A172 (cell line): ENCODE measurements around the gene TBC1D5. TPM values are rescaled to one million over a fixed set of nuclear protein-coding genes. Genes with fewer than 3 reads are reported as not detected.
"Not testable (repeated sequence)": the region's sequence is repeated elsewhere in the genome, so short reads cannot be mapped to it uniquely, and the experiment has no call there.

Experiments used
- DNase-seq: peaks from one replicate; pipeline ENCODE4 v3.0.0-alpha.2; 2015; ENCODE audit warnings: low spot score
- total RNA-seq: library from RNA; depleted of rRNA; stranded (reverse); fragments of >200 nt; shearing (Covaris generic); gene quantifications from 2 replicates; pipeline ENCODE4 v1.2.3, GENCODE V29; 2014

TBC1D5 gene
- total RNA-seq, 1 experiment from 2014 or later: 115 TPM

GRCh38 chr3:17138246-17139039 is 604.0 kb downstream of the TBC1D5 start:
- DNase-seq: no peak

GRCh38 chr3:17137321-17137826 is 605.1 kb downstream of the TBC1D5 start:
- DNase-seq: no peak

GRCh38 chr3:17136136-17136721 is 606.2 kb downstream of the TBC1D5 start:
- no peak for DNase-seq

GRCh38 chr3:17135696-17136095 is 606.7 kb downstream of the TBC1D5 start:
- no peak for DNase-seq

- no peak for DNase-seq
Measured at GRCh38 chr3:17133632-17134545, 608.5 kb downstream of the TBC1D5 start.

- no peak for DNase-seq
Measured at GRCh38 chr3:17132286-17133115, 609.9 kb downstream of the TBC1D5 start.

- DNase-seq: no peak
Measured at GRCh38 chr3:17130956-17131355, 611.5 kb downstream of the TBC1D5 start.

GRCh38 chr3:17129556-17129955 is 612.9 kb downstream of the TBC1D5 start:
- DNase-seq: no peak

- DNase-seq: not testable (repeated sequence)
Measured at GRCh38 chr3:17128671-17129070, 613.8 kb downstream of the TBC1D5 start.

GRCh38 chr3:17125738-17126442 is 616.5 kb downstream of the TBC1D5 start:
- DNase-seq: no peak

- no peak for DNase-seq
Measured at GRCh38 chr3:17122758-17123157, 619.7 kb downstream of the TBC1D5 start.

GRCh38 chr3:17121336-17121735 is 621.1 kb downstream of the TBC1D5 start:
- no peak for DNase-seq

- DNase-seq: no peak
Measured at GRCh38 chr3:17120115-17120514, 622.3 kb downstream of the TBC1D5 start.

- no peak for DNase-seq
Measured at GRCh38 chr3:17119201-17120072, 623.0 kb downstream of the TBC1D5 start.

- no peak for DNase-seq
Measured at GRCh38 chr3:17118771-17119170, 623.7 kb downstream of the TBC1D5 start.

GRCh38 chr3:17116007-17116600 is 626.3 kb downstream of the TBC1D5 start:
- DNase-seq: no peak

GRCh38 chr3:17115186-17115585 is 627.2 kb downstream of the TBC1D5 start:
- no peak for DNase-seq

- DNase-seq: no peak
Measured at GRCh38 chr3:17111586-17111985, 630.8 kb downstream of the TBC1D5 start.
